Type B pancreatic cell (in vitro differentiated cells): ENCODE data around the gene MUC20. TPM values are rescaled to one million over a fixed set of nuclear protein-coding genes. Genes with fewer than 3 reads are reported as not detected.
A peak's percentile ranks its signal among the peaks of the same experiment; 100 is the strongest.
"Not testable (repeated sequence)": the region's sequence is repeated elsewhere in the genome, so short reads cannot be mapped to it uniquely, and the experiment has no call there.

Experiments
- DNase-seq: peaks from one replicate; pipeline ENCODE4 v3.0.0; 2021; ENCODE audit warnings: mixed read lengths; ENCODE audit not compliant: unreplicated experiment; ENCODE audit errors: extremely low spot score
- H3K27ac Mint-ChIP-seq: 2 replicates; pipeline ENCODE4 v1.8.0; 2021; ENCODE audit warnings: mild to moderate bottlenecking, mixed read lengths
- H3K27me3 Mint-ChIP-seq: 2 replicates; pipeline ENCODE4 v1.8.0; 2021; ENCODE audit warnings: mixed read lengths
- H3K36me3 Mint-ChIP-seq: 2 replicates; pipeline ENCODE4 v1.8.0; 2021; ENCODE audit warnings: mixed read lengths
- H3K4me1 Mint-ChIP-seq: one replicate; pipeline ENCODE4 v1.8.0; 2021; ENCODE audit warnings: mixed read lengths; ENCODE audit not compliant: unreplicated experiment
- H3K4me3 Mint-ChIP-seq: 2 replicates; pipeline ENCODE4 v1.8.0; 2021; ENCODE audit warnings: mild to moderate bottlenecking, mixed read lengths
- H3K9me3 Mint-ChIP-seq: 2 replicates; pipeline ENCODE4 v1.8.0; 2021; ENCODE audit warnings: mixed read lengths
- CTCF ChIP-seq: fragments of 200-600 bp; sonication (generic); conservative IDR thresholded peaks from 2 replicates; pipeline ENCODE4 v1.5.0; 2021; ENCODE audit warnings: antibody characterized with exemption, mild to moderate bottlenecking
- total RNA-seq: library from RNA; stranded (reverse); gene quantifications from 2 replicates; pipeline ENCODE4 v1.2.1, GENCODE V29; 2021; ENCODE audit warnings: low replicate concordance

The MUC20 gene
- total RNA-seq, 1 donor from 2014 or later, result 20.0 TPM

- H3K36me3 Mint-ChIP-seq, result peaks cover 49% of the 10 kb centered on the region
- not testable (repeated sequence) for H3K27me3 Mint-ChIP-seq, H3K27ac Mint-ChIP-seq, H3K4me1 Mint-ChIP-seq, H3K9me3 Mint-ChIP-seq, DNase-seq, H3K4me3 Mint-ChIP-seq
Observed at GRCh38 chr3:195688471-195689183, 32.2 kb upstream of the MUC20 start.

- DNase-seq, H3K9me3 Mint-ChIP-seq, H3K4me3 Mint-ChIP-seq, H3K27me3 Mint-ChIP-seq, H3K4me1 Mint-ChIP-seq: not testable (repeated sequence)
- peaks cover 48% of the 10 kb centered on the region for H3K36me3 Mint-ChIP-seq
- H3K27ac Mint-ChIP-seq, result peak overlapping the region; percentile 58
Observed at GRCh38 chr3:195689184-195690070, 31.4 kb upstream of the MUC20 start.

GRCh38 chr3:195690951-195691350 lies 29.8 kb upstream of the MUC20 start:
- peaks cover 5% of the 10 kb centered on the region for H3K9me3 Mint-ChIP-seq

GRCh38 chr3:195691596-195692353 lies 29.0 kb upstream of the MUC20 start:
- not testable (repeated sequence) for DNase-seq, H3K4me1 Mint-ChIP-seq, H3K4me3 Mint-ChIP-seq, H3K27ac Mint-ChIP-seq, H3K27me3 Mint-ChIP-seq, H3K9me3 Mint-ChIP-seq
- H3K36me3 Mint-ChIP-seq, result peaks cover 39% of the 10 kb centered on the region

More at GRCh38 chr3:195690951-195691350, 29.8 kb upstream of the MUC20 start:
- no peak for TF ChIP-seq CTCF
- H3K27me3 Mint-ChIP-seq, result no peaks in the 10 kb centered on the region
- DNase-seq, result no peak
- peaks cover under 1% of the 10 kb centered on the region for H3K4me1 Mint-ChIP-seq
- H3K4me3 Mint-ChIP-seq, result no peak overlapping the region
- peaks cover 39% of the 10 kb centered on the region for H3K36me3 Mint-ChIP-seq
- H3K27ac Mint-ChIP-seq, result no peak overlapping the region

- Mint-ChIP-seq H3K27me3 (no peaks in the 10 kb centered on the region), H3K4me3 (no peak overlapping the region), H3K27ac (no peak overlapping the region), H3K9me3 (peaks cover 4% of the 10 kb centered on the region), H3K36me3 (peaks cover 38% of the 10 kb centered on the region), H3K4me1 (peaks cover 6% of the 10 kb centered on the region)
- no peak for DNase-seq
- TF ChIP-seq CTCF, result no peak
Observed at GRCh38 chr3:195692354-195692685, 28.5 kb upstream of the MUC20 start.

GRCh38 chr3:195692781-195693427 lies 27.9 kb upstream of the MUC20 start:
- Mint-ChIP-seq H3K4me1 (peaks cover 12% of the 10 kb centered on the region), H3K4me3 (no peak overlapping the region), H3K27ac (no peak overlapping the region), H3K27me3 (no peaks in the 10 kb centered on the region), H3K9me3 (no peaks in the 10 kb centered on the region), H3K36me3 (peaks cover 39% of the 10 kb centered on the region)
- no peak for DNase-seq
- no peak for TF ChIP-seq CTCF
